NCI-H2081 treated with DMSO at 0.1 percent for 48 hours (cell line): ENCODE results near the gene ATP11A.
"Not testable (repeated sequence)": the region's sequence is repeated elsewhere in the genome, so short reads cannot be mapped to it uniquely, and the experiment has no call there.

Source experiments
- DNase-seq: peaks from one replicate; lab custom pipeline; 2025; lab: John Stamatoyannopoulos, UW

ATP11A gene

GRCh38 chr13:112774829-112775565 is 85.2 kb downstream of the ATP11A start:
- DNase-seq: no peak

GRCh38 chr13:112775791-112776279 is 86.0 kb downstream of the ATP11A start:
- no peak for DNase-seq

GRCh38 chr13:112776354-112776753 is 86.5 kb downstream of the ATP11A start:
- DNase-seq: no peak

- DNase-seq: no peak
These were observed 87.1 kb downstream of the ATP11A start for GRCh38 chr13:112776971-112777370.

GRCh38 chr13:112777637-112778406 is 88.0 kb downstream of the ATP11A start:
- no peak for DNase-seq

GRCh38 chr13:112779856-112780604 is 90.2 kb downstream of the ATP11A start:
- DNase-seq: no peak

- no peak for DNase-seq
These were observed 91.4 kb downstream of the ATP11A start for GRCh38 chr13:112781287-112781686.

GRCh38 chr13:112781881-112782361 is 92.1 kb downstream of the ATP11A start:
- no peak for DNase-seq

GRCh38 chr13:112782429-112783010 is 92.7 kb downstream of the ATP11A start:
- no peak for DNase-seq

- DNase-seq: no peak
These were observed 93.5 kb downstream of the ATP11A start for GRCh38 chr13:112783135-112783977.

GRCh38 chr13:112783978-112784371 is 94.1 kb downstream of the ATP11A start:
- no peak for DNase-seq

- DNase-seq: no peak
These were observed 95.1 kb downstream of the ATP11A start for GRCh38 chr13:112784811-112785482.

- DNase-seq: no peak
These were observed 95.6 kb downstream of the ATP11A start for GRCh38 chr13:112785483-112785856.

GRCh38 chr13:112786810-112787209 is 97.0 kb downstream of the ATP11A start:
- DNase-seq: not testable (repeated sequence)

GRCh38 chr13:112790735-112791641 is 101.2 kb downstream of the ATP11A start:
- no peak for DNase-seq

GRCh38 chr13:112791663-112792440 is 102.0 kb downstream of the ATP11A start:
- no peak for DNase-seq

GRCh38 chr13:112792511-112792910 is 102.7 kb downstream of the ATP11A start:
- DNase-seq: no peak
